HepG2 (cell line): ENCODE measurements around the gene SLC25A10. TPM values are rescaled to one million over a fixed set of nuclear protein-coding genes. Genes with fewer than 3 reads are reported as not detected.

ENCODE experiments used
- BATF2 ChIP-seq: sonication (generic); formaldehyde crosslinking; IDR thresholded peaks from 2 replicates; pipeline ENCODE4 v1.8.0; 2022; ENCODE audit warnings: mild to moderate bottlenecking, missing genetic modification reagents, moderate library complexity
- EZH2 ChIP-seq: conservative IDR thresholded peaks from 2 replicates; pipeline ENCODE4 v1.6.1; 2012; ENCODE audit warnings: mild to moderate bottlenecking, low read depth, low read length, moderate library complexity
- HNRNPK ChIP-seq: fragments of 200-400 bp; formaldehyde crosslinking; IDR thresholded peaks from 2 replicates; pipeline ENCODE4 v1.6.1; 2018; ENCODE audit warnings: low read length, low read depth, moderate library complexity, mild to moderate bottlenecking; ENCODE audit not compliant: poor library complexity, severe bottlenecking
- KDM2A ChIP-seq: sonication (generic); formaldehyde crosslinking; IDR thresholded peaks from 2 replicates; pipeline ENCODE4 v1.4.0; 2020; ENCODE audit warnings: low read depth, missing genetic modification reagents, borderline replicate concordance
- REPIN1 ChIP-seq: sonication (generic); formaldehyde crosslinking; IDR thresholded peaks from 2 replicates; pipeline ENCODE4 v1.8.0; 2022; ENCODE audit warnings: missing genetic modification reagents, low read depth, mild to moderate bottlenecking, borderline replicate concordance
- TBX2 ChIP-seq: sonication (generic); formaldehyde crosslinking; IDR thresholded peaks from 2 replicates; pipeline ENCODE4 v1.5.0; 2020; ENCODE audit warnings: missing genetic modification reagents, mild to moderate bottlenecking, borderline replicate concordance
- TFAP4 ChIP-seq: sonication (generic); IDR thresholded peaks from 2 replicates; pipeline ENCODE4 v1.6.1; 2016; ENCODE audit warnings: low read depth, borderline replicate concordance
- ZNF138 ChIP-seq: sonication (generic); formaldehyde crosslinking; IDR thresholded peaks from 2 replicates; pipeline ENCODE4 v1.5.0; 2020; ENCODE audit warnings: mild to moderate bottlenecking, low read depth, missing genetic modification reagents
- ZNF543 ChIP-seq: sonication (generic); formaldehyde crosslinking; IDR thresholded peaks from 2 replicates; pipeline ENCODE4 v1.4.0; 2020; ENCODE audit warnings: mild to moderate bottlenecking, missing genetic modification reagents
- ZNF781 ChIP-seq: sonication (generic); formaldehyde crosslinking; IDR thresholded peaks from 2 replicates; pipeline ENCODE4 v1.5.1; 2020; ENCODE audit warnings: borderline replicate concordance, mild to moderate bottlenecking, missing genetic modification reagents; ENCODE audit errors: not compliant biosample characterization
- ZSCAN25 ChIP-seq: sonication (generic); formaldehyde crosslinking; IDR thresholded peaks from 2 replicates; pipeline ENCODE4 v1.8.0; 2022; ENCODE audit warnings: mild to moderate bottlenecking, missing genetic modification reagents
- polyA plus RNA-seq, 8 experiments: library from polyadenylated mRNA; depleted of rRNA in 3 of 8; stranded (reverse) in 7 of 8; unstranded in 1 of 8; fragments of >200 nt; fragmentation: Illumina TruSeq in 4 of 8; extraction: Trizol in 4 of 8; gene quantifications; 2 replicates each; pipeline versions ENCODE4 v1.2.1 to v1.2.3, GENCODE V29; 2011 to 2016; ENCODE audit warnings: low read depth in 4 of 8, missing spikeins in 1 of 8, mixed read lengths in 1 of 8; ENCODE audit not compliant: insufficient read depth in 1 of 8
- total RNA-seq, 5 experiments: library from RNA; depleted of rRNA; stranded (reverse); fragments of >200 nt; fragmentation: Illumina TruSeq; extraction: Trizol; gene quantifications; 2 replicates each; pipeline ENCODE4 v1.2.3, GENCODE V29; 2016; ENCODE audit warnings: low read depth in 1 of 5
- TF ChIP-seq, protein P1 (sequence below): sonication (generic); formaldehyde crosslinking; IDR thresholded peaks from 2 replicates; pipeline ENCODE4 v1.4.0; 2020; ENCODE audit warnings: mild to moderate bottlenecking, missing genetic modification reagents

Gene SLC25A10
- total and polyA plus RNA-seq, 2 of the 13 experiments (the other 11 are each of a cell fraction or from before 2014, with no cell fraction given) = 46.5 to 140 TPM

GRCh38 chr17:81740395-81740961 is 28.4 kb downstream of the SLC25A10 start (continued):
- TF ChIP-seq TFAP4 (0 out of 2 replicates have a peak, but pooled peaks have one; percentile 9), ZNF138 (CRISPR knock-in tag) (no peak), BATF2 (CRISPR knock-in tag) (no peak), EZH2 (no peak), ZSCAN25 (CRISPR knock-in tag) (peak; percentile 85), TBX2 (peak; percentile 20; the same call in 1 of the 2 replicates), KDM2A (CRISPR knock-in tag) (peak; percentile 27; the same call in 1 of the 2 replicates), ZNF543 (CRISPR knock-in tag) (no peak), REPIN1 (CRISPR knock-in tag) (no peak), ZNF781 (CRISPR knock-in tag) (no peak), HNRNPK (peak; percentile 72)
- TF ChIP-seq, protein P1, sequence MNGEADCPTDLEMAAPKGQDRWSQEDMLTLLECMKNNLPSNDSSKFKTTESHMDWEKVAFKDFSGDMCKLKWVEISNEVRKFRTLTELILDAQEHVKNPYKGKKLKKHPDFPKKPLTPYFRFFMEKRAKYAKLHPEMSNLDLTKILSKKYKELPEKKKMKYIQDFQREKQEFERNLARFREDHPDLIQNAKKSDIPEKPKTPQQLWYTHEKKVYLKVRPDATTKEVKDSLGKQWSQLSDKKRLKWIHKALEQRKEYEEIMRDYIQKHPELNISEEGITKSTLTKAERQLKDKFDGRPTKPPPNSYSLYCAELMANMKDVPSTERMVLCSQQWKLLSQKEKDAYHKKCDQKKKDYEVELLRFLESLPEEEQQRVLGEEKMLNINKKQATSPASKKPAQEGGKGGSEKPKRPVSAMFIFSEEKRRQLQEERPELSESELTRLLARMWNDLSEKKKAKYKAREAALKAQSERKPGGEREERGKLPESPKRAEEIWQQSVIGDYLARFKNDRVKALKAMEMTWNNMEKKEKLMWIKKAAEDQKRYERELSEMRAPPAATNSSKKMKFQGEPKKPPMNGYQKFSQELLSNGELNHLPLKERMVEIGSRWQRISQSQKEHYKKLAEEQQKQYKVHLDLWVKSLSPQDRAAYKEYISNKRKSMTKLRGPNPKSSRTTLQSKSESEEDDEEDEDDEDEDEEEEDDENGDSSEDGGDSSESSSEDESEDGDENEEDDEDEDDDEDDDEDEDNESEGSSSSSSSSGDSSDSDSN (CRISPR knock-in tag) = peak; percentile 45; the same call in 1 of the 2 replicates
